Measurements from ENCODE around the gene KCNF1.

Gene KCNF1, protein sequence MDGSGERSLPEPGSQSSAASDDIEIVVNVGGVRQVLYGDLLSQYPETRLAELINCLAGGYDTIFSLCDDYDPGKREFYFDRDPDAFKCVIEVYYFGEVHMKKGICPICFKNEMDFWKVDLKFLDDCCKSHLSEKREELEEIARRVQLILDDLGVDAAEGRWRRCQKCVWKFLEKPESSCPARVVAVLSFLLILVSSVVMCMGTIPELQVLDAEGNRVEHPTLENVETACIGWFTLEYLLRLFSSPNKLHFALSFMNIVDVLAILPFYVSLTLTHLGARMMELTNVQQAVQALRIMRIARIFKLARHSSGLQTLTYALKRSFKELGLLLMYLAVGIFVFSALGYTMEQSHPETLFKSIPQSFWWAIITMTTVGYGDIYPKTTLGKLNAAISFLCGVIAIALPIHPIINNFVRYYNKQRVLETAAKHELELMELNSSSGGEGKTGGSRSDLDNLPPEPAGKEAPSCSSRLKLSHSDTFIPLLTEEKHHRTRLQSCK

DNA sequence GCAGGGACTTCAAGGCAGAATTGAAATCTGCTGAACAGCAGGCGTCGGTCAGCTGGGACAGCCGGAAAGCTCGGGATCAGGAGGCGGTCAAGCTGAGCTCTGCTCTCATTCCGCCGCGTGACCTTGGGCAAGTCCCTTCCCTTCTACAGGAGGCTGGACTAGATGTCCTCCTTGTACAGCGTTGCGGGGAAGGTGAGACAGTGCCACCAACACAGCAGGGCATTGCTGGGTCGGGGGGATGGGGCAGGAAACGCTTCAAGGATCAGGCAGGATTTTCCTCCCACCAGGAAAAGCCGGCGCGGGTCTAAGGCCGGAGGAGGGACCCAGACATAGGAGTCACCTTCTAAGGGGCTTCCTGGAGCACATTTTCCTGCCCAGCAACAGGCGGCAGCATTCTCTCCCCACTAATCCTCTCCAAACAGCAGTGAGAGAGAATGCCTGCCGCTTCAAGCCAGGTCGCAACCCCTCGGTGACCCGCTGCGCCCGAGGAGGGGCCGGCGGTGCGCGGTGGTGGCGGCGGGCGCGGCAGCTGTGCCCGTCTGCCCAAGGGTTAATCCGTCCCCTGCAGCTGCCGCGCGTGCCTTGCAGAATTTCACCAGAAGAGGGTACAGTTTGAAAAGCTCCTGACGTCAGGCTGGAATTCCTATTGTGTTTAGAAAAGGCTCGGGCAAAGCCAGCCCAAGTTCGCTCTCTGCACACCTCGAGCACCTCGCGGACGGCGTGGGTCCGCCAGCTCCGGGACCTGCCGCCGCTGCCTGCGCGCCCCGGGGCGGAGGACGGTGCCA, at the start of gene KCNF1:
Gene KCNF1, plus strand, starts transcription at position 644 of the 785 bp plus-strand sequence. CDS start 493 bp downstream, outside the sequence.
- peak; percentile 53 to 67 (median 58) for DNase-seq

DNA sequence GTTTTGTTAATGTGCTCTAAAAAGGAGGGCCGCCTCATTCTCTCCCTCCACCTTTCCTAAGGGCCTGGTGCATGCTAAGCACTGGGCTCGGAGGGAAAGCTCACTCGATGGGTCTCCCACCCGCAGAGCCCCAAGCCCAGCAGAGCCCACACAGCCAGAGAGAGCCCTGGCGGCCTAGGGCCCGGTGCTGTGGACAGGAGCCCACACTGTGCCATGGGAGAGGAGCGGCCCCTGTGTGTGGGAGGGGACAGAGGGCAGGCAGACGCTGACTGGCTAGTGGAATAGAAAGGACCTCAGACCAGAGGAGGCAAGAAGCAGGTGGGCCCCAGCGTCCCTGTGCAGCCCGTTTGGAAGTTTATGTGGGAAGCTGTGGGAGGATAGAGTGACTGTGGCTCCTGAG, 49.4 kb upstream of the KCNF1 start:
- no peak for DNase-seq

DNA sequence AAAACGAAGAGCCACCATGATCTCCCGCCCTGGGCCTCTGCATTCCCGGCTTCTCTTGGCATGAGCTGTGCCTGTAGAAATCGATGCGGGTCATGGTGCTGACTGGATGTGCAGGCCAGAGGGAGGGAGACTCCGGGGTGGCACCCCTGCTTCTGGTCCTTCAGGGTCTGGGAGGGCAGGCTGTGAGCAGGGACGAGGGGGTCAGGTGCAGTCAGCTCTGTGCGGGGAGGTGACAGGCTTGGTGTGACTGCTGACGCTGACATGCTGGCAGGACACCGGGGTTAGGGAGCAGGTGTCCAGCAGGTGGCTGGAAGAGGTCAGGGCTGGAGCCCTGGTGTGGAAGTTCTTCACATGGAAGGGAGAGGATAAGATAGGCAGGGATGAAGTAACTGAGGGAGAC, 48.7 kb upstream of the KCNF1 start:
- DNase-seq, result no peak

DNA sequence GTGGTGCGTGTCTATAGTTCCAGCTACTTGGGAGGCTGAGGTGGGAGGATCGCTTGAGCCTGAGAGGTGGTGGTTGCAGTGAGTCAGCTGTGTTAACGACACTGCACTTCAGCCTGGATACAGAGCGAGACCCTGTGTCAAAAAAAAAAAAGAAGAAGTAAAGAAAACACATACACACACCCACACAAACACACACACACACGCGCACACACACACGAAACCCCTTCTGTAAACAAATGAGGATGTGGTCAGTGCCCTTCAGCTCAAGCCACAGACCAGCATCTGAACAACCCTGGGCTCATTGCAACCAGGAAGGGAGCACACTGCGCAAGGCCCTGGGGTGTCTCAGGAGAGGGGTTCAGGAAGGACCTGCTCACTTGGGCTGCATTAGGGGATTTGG, 47.9 kb upstream of the KCNF1 start:
- DNase-seq, result peak; percentile 87 to 90 (median 89)

DNA sequence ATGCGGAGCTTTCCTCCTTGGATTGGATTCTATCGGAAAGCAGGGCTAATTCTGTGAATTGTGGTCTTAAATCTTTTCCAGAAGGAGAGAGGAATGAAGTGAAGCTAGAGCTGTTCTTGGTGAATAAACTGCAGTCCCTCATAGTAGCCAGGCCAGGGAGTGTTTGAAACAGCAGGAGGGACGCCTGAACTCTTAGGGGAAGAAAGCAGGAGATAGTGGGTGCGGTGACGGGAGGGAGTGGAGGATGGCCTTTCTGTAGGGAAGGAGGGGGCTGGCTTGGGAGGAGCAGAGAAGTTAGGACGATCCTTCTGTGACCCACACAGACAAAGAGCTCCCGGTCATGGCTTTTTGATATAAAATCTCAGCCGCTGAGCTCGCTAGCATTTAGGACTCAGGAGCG, 47.5 kb upstream of the KCNF1 start:
- DNase-seq, result no peak

DNA sequence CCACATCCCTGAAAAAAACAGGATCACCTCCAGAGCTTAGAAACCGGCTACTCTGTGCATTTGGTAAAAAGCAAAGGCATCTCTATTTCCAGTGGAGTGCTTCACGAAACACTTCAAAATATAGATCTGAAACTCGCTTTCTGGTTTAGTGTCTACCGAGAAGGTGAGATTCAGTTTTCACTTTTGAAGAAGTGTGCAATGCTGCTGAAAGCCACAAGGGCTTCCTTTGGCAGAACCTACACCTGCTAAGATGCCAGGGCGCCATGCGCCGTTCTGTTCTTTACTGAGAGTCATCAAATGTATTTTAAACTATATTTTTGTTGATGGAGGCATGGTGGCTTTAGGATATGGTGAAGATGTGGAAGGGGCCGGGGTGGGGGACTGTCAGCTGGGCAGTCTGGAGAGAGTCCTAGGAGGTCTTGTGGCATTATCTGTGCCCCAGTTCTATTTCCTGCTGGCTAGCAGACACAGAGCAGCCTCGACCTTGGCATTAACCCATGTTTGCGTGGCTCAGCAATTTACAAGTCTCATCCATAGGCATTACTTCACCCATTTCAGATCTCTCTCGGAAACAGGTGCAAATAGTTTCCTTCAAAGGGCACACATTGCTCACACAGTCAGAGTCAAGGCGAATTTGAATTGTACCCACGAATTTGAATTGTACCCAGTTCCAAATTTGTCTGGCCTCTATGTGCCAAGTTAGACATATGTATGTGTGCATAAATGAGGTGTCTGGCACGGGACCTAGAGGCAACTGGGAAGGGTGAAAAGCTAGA, 46.7 kb upstream of the KCNF1 start:
- DNase-seq, result no peak

DNA sequence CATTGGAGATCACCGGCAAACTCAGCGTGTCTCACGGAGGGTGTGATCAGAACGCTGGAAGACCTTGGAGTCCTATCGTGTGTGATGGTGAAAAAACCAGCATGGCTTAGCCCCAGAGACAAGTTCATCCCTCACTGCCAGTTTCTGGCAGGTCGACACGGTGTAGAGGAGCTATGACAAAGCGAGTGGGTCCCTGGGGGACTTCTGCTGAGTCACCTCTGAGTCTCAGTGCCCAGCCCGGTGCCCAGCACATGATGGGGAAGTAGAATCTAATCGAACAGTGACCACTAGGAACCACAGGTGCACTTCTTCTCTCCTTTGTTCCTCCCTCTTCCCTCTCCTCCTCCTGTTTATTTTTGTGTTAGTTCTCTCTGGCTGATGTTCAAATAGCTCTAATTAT, 45.9 kb upstream of the KCNF1 start:
- DNase-seq, result peak; percentile 41 to 55 (median 44)

DNA sequence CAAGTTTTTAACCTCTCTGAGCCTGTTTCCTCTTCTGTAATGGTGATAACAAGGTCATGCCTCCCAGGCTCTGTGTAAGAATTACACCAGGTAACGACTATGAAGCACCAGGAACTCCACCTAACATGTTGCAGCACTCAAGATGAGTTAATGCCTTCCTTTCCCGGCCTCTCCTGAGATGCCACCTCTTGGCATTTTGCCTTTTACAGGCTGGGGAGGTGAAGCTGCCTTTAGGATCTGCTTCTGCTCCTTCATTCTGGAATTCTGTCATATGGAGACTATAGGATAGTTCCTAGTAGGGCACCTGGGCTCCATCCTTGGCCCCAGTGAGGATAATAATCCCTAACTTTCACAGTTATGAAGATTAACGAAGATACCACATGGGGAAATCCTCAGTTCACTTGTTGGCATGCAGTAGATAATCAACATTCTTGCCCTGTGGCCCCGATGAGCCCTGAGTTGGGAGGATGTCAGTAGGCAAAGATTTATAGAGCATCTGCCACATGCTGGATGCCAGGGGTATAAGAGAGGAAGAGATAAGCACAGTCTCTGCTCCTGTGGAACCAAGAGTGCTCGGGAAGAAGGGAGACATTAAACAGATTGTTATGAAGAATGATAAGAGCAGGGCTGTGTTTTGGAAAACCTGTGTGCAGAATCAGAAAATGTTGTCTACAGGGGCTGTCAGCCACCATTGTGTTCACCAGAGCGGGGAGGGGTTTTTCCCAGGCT, 43.9 kb upstream of the KCNF1 start:
- no peak for DNase-seq

DNA sequence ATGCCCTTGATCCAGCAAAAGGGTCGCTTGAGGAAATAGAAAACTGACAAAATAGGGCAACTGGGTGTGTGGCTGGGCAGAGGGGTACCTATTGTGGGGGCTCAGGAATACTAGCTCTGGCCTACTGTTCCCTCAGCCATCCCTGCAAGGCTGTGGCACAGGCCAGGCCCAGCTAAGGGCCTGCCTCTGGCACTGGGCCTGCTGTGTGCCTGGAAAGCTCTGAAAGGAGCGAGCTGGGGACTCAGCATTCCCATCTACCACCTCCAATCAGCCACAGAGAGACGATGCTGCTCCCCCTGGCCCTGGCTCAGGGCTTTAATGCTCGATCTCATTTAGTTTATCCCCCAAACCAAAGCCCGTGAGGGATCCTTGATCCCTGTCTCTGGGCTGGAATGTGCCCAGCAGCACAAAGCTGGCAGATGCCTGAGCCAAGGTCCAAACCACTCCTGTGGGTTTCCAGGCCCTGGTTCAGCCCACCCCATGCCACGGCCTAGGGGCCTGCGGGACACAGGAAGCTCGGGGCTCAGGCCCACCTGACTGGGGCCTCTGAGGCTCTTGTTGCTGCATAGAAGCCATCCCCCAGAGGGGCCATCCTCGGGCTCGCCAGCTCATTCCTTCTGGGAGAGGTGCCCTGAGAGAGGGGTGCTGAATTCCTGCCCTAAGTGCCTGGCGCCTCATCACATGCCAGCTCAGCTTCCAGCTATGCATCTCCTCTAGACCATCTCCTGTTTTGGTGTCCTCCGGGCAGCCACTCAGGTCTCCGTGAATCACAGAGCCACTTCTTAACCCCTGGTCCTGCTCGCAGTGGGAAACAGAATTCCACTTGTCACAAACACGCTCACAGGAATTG, 43.0 kb upstream of the KCNF1 start:
- no peak for DNase-seq

DNA sequence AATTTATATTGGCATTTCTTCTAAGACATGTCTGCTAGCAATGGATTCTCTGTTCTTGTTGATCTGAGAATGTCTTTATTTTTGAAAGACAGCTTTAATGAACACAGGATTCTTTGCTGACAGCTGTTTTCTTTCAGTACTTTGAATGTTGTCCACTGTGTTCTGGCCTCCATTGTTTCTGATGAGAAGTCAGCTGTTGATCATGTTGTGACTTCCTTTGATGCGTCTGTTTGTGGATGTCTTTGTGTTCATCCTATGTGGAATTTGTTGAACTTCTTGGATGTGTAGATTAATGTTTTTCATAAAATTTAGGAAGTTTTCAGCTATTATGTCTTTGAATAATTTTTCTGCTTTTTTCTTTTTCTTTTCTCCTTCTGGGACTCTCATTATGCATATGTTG, 39.8 kb upstream of the KCNF1 start:
- no peak for DNase-seq

DNA sequence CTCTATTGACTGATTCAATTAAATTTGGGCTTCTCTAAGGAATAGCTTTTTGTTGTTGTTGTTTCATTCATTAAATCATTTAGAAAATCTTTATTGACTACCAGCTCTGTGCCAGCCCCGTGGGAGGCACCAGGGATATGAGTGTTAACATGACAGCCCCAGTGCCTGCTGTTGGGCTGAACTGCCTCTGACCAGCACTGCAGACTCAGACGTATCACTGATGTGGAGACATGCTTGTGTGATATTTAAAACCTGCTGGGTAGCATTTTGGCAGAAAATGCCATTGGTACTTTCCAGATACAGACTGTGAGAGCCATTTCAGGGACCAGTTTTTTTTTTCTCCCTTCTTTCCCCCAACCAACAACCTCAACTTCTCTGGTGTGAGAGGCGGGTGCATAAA, 38.6 kb upstream of the KCNF1 start:
- DNase-seq, result no peak

DNA sequence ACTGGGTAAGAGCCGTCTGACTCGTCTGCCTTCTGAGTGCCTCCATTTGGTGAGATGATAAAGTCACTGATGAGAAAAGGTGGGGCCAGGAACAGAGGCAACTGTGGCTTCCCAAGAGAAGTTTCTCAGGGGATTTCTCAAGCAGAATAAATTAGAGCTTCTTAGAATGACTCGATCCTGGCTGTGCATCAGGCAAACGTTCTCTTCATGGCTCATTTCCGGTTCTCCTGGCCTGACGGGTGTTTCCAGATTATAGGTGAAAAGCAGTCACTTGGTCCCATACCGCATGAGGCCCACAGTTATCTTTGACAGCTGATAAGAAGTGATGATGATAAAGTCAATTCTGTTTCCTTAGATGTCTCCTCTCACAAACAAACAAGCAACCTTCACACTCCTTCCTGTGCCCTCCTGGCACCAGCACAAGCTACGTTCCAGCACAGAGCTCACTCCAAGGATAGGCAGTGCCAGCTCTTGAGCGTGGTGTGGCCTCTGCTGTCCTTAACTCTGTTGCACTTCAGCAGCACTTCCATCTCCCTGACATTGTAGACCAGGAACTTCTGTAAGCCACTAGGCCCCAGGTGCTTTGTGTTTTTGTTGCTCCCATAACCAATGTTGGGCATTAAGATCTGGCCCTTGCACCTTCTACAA, 37.8 kb upstream of the KCNF1 start:
- peak; percentile 40 to 58 (median 55) for DNase-seq

DNA sequence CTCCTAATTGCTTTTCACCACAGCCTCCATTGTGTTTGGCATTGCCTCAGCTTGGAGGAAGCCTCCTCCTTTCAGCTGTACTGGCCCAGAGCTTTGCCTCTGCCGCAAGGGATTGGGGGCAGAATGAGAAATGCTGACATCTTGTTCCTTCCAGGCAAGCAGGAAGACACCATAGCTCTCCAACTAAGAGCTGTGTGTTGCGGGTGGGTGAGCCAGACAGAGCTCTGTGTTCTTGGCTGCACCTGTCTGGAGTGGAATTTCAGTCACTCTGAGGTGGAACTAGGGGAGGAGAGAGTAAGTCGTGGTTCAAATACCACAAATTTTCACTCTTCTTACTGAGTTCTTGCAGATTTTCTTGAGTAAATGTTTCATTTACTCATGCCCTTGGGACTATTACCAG, 36.6 kb upstream of the KCNF1 start:
- no peak for DNase-seq

DNA sequence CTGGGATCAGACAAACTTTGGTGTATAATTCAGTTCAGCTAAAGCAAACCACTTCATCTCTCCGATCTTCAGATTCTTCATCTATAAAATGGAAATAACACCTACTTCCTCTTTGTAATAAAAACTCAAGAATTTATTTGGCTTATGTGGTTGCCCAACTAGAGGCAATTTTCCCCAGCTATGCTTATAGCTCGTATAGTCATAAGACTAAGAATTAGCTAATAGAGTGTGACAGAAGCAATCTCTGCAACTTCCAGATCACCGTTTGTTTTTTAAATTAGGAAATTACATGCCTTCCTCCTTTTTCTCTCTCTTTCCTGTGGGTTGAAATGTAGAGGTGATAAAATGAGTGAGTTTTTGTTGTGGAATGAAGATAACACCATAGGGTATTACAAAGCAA, 35.3 kb upstream of the KCNF1 start:
- peak; percentile 84 to 95 (median 93) for DNase-seq

DNA sequence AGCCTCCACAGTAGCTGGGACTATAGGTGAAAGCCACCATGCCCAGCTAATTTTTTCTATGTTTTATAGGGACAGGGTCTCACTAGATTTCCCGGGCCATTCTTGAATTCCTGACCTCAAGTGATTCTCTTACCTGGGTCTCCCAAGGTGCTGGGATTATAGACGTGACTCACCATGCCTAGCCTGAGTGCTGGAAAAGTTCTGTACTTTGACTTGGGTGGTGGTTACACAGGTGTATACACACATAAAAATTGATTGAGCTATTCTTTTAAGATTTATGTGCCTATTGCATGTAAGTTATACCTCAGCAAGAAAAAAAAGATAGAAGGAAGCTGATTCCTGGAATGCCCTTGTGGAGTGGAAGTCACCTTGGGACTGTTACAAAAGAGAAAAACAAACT, 34.8 kb upstream of the KCNF1 start:
- no peak for DNase-seq

DNA sequence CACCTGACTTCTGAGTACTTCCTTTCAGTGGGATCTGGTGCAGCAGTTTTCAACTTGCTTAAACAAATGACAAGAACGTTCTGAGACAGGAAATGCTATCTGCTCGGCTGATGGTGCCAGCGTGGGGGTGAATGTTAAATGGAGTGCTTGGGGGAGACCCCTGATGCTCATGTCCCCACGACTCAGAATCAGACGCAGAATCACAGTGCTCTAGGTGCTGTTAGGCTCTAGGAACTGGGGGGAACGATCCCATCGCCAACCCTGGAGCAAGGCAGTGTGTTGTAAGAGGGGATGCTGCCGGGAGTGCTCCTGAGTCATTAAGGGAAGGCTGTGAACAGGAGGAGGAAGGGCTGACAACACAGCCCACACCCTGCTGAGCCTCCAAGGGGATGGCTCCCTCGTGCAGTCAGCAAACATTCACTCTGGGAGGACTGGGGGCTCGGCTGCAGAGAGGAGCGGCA, 34.1 kb upstream of the KCNF1 start:
- DNase-seq, result peak; percentile 70 to 85 (median 76)

DNA sequence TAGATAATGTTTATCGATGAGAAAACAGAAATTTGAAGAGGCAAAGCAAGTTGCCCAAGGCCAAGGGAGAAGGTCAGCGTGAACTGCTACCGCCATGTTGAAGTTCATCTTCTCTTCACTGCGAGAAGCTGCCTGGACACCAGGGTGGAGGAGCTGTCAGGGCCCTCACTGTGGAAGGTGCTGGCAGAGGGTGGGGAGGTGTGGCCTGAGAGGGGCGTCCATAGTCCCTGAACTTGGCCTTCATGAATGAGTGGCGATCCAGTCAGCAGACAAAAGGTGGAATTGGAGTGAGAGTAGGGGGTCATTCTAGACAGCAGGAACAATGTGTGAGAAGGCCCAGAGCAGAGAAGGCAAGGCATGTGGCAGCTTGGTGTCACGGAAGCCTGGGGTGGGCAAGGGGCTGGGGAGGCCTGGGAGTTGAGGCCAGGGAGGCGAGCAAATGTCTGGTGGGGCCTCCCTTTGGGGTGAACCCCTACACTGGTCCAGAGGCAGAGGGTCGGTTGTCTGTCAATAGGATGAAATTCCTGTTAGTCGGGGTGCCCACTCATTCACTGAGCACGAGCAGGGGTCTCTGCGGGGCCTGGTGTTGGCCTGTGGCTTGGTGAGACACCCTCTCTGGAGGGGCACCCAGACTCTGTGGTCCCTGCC, 33.3 kb upstream of the KCNF1 start:
- no peak for DNase-seq

DNA sequence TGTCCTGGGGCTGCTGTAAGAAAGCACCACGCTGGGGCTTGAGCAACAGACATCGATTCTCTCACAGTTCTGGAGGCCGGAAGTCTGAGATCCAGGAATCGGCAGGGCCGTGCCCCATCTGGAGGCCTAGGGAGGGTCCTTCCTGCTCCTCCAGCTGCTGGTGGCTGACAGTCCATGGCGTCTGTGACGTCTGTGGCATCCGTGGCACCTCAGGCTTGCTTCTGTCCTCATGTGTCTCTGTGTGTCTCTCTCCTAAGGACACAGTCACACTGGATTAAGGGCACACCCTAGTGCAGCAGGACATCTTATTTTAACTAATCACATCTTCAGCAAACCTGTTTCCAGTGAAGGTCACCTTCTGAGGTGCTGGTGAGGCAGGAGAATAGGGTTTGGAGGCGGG, 32.6 kb upstream of the KCNF1 start:
- no peak for DNase-seq

DNA sequence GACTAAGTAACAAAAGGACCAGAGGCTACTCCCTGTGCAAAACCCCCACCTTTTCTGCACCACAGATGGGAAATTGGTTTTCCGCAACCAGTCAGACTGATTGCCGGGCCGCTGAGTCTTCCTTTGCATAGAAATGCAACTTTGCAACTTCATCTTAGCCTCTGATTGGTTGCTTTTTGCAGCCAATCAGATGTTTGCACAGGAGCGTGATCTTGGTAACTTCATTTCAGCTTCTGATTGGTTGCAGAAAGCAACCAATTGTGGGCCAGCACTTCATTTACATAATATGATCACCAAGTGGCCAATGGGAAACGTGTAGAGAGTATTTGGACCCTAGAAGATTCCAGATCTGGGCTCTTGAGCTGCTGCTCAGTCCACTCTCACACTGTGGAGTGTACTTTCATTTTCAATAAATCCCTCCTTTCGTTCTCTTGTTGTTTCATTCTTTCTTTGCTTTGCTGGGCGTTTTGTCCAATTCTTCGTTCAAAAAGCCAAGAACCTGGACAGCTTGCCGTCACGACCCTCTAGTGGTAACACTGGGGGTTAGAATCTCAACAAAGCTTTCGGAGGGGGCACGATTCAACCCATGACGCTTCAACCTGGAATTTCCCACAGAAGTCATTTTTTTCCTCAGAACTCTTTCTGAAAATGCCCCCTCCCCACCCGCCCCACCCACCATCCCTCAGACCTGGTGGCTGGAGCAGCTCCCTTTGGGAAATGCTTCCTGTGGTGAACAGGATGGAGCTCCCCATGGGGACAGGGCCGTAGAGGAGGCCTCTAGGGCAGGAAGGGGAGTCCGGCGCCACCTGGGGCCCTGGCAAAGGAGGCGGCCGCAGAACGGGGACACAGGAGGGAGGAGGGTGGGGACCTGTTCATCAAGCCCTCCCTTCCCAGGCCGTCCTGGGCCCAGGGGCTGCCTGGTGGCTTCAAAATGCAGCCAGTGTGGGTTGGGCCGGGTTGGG, 31.8 kb upstream of the KCNF1 start:
- no peak for DNase-seq
